GM21723 (cell line): Measurements from ENCODE around the gene CASP10.
"Not testable (repeated sequence)": the region's sequence is repeated elsewhere in the genome, so short reads cannot be mapped to it uniquely, and the experiment has no call there.

Source experiments
- ATAC-seq: cut with Tn5 transposase; IDR thresholded peaks from one replicate; pipeline ENCODE4 v1.9.1; 2021; ENCODE audit warnings: mild to moderate bottlenecking, moderate library complexity; ENCODE audit not compliant: unreplicated experiment

The CASP10 gene, protein sequence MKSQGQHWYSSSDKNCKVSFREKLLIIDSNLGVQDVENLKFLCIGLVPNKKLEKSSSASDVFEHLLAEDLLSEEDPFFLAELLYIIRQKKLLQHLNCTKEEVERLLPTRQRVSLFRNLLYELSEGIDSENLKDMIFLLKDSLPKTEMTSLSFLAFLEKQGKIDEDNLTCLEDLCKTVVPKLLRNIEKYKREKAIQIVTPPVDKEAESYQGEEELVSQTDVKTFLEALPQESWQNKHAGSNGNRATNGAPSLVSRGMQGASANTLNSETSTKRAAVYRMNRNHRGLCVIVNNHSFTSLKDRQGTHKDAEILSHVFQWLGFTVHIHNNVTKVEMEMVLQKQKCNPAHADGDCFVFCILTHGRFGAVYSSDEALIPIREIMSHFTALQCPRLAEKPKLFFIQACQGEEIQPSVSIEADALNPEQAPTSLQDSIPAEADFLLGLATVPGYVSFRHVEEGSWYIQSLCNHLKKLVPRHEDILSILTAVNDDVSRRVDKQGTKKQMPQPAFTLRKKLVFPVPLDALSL

DNA sequence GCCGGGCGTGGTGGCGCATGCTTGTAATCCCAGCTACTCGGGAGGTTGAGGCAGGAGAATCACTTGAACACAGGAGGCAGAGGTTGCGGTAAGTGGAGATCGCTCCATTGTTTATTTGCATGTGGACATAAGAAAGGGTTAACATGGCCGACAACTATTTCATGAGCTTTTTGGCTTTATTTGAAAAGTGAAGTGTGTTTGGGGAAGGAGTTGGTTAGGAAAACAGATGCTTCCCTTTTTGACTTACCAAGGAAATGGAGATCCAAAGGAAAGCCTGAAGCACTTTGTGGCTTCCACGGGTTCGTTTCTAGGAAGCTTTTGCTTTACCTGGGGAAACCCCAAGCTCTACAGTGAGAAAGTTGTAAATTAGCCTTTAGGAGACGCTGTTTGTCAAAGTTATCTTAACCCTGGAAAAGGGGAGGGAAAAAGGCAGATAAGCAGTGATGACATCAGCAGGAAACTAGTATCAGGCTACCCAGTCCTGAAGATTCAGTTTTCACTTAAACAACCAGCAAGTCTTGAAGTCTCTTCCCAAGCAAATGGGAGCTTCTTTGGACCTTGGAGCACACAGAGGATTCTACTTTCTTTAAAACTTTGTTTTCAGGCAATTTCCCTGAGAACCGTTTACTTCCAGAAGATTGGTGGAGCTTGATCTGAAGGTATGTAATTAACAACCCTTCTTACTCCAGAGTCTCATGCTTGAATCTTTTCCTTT lies at the start of gene CASP10:
TSS of gene CASP10 (plus strand) at position 492 of the 715 bp plus-strand sequence. CDS start 2,637 bp downstream, outside the sequence.
- ATAC-seq: peak; percentile 88

DNA sequence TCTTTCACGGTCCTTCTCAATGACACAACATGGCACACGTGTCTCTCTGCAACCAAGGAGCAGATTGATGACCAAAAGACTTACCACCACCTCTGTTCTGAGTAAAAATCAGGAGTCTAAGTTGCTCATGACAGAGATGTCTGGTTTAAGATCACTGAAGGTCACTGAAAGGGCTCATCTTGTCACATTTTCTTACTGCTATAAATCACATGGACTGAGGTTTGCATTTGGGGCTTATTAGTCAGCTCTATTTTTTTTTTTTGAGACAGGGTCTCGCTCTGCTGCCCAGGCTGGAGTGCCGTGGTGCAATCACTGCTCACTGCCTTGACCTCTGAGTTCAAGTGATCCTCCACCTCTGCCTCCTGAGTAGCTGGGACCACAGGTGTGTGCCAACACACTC lies 47.6 kb upstream of the CASP10 start:
- no peak for ATAC-seq

- no peak for ATAC-seq
These were observed 46.0 kb upstream of the CASP10 start for GRCh38 chr2:201136889-201137321.

DNA sequence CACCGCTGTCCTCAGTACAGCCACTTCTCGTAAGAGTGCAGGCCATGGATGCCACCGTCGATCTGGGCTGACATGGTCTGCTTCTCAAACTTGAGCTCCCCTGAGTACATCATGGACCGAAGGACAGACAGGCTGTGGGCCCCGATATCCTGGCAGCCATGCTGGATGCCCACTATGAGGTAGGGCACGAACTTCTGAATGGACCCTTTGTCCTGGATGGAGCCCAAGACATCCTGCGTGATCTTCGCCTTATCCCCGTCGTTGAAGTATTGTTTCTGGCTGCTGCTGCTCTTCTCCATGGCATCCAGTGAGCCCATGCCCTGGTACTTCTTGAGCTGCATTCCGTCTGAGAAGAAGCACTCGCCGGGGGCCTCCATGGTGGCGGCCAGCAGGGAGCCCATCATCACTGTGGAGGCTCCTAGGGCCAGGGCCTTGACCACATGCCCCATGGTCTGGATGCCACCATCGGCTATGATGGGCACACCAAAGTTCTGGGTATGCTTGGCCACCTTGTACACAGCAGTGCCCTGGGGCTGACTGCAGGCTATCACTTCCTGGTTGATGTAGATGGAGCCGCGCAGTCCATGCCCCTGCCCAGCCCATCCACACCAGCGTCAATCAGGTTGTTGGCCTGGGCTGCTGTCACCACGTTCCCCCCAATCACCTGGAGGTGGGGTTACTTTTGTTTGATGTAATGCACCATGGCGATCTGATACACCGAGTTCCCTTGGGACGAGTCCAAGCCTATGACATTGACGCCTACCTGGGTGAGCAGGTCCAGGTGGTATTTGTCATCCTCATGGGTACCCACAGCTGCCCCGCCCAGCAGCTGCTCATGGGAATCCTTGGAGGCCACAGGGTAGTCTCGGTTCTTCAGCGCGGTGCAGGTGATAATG lies 45.2 kb upstream of the CASP10 start:
- ATAC-seq: no peak

DNA sequence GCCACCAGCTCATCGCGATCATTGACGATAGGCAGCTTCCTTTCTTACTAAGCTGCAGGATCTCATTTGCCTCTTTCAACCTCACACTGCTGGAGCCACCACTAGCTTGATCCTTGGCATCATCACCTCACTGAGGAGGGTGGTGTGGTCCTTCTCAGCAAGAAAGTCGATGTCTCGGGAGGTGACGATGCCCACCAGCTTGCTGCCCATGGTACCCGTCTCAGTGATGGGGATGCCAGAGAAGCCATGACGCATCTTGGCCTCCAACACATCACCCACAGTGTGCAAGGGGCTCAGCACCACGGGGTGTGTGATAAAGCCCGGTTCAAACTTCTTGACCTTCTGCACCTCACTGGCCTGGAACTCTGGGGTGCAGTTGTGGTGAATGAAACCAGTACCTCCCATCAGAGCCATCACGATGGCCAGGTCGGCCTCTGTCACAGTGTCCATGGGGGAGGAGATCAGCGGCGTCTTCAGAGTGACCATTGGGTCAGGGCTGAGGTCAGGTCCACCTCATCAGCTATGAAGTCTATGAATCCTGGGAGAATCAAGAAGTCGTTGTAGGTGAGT lies 44.5 kb upstream of the CASP10 start:
- ATAC-seq: no peak

- not testable (repeated sequence) for ATAC-seq
These were observed 43.8 kb upstream of the CASP10 start for GRCh38 chr2:201138986-201139781.

GRCh38 chr2:201139836-201140604 lies 42.9 kb upstream of the CASP10 start:
- no peak for ATAC-seq

- ATAC-seq: no peak
These were observed 38.6 kb upstream of the CASP10 start for GRCh38 chr2:201144101-201145051.

GRCh38 chr2:201148434-201148990 lies 34.4 kb upstream of the CASP10 start:
- no peak for ATAC-seq

- no peak for ATAC-seq
These were observed 33.7 kb upstream of the CASP10 start for GRCh38 chr2:201149064-201149820.

- ATAC-seq: not testable (repeated sequence)
These were observed 33.1 kb upstream of the CASP10 start for GRCh38 chr2:201149821-201150165.

DNA sequence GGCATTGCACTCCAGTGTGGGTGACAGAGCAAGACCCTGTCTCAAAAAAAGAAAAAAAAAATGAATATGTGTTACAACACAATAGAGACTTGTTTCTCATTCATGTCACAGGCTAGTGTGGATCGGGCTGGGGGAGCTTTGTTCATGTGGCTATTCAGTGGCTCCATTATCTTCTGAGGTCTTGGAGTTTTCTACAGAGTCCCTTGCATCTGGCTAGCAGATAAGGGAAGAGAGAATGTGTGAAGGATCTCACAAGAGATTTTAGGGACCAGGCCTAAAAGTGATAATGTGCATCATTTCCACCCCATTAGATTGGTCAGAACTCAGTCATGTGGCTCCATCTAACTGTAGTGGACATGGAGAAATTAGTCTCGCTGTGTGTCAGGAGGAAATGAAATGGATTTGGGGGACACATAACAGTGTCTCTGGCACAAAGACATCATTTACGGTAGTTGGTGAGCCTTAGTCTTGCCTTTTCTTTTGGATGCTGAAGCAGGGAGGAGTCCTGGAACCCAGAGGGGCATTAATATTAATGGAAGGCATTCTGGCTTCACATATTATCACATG lies 32.4 kb upstream of the CASP10 start:
- no peak for ATAC-seq

DNA sequence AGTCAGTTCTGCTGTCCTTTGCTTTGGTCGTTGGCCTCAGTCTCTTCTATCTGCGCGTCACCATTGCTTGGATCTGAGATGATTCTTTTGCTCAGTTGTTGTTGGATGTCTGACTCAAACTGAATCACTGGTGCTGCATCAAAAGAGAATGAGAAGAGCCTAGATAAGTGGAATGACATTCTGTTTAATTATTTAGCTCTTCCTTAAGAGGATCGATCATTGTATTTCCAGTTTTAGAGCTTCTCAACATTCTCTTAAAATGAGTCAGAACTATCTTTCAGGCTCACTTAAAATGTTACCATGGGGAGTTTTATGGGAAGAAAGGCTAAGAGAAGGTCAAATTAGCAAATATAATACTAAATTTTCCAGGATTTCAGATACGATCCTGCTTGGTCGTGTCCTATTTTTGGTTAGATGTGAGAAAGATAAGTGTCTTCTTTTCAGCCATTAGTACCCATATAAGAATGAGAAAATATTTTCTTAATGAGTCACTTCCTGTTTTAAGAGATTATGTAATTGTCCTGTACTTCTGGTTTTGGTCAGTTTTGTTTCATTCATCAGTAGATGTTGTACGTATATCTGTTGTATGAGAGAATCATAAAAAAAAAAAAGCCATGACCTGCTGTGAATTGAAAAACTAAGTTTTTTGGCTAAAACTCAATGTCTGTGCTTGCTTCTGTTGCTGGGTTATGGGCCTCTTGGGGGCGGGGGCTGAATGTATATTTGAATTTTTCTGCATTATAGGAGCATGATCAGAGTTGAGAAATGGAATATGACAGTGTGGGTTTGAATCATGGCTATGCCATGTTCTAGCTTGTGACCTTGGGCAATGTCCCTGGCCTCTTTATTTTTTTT lies 31.6 kb upstream of the CASP10 start:
- peak; percentile 89 for ATAC-seq

DNA sequence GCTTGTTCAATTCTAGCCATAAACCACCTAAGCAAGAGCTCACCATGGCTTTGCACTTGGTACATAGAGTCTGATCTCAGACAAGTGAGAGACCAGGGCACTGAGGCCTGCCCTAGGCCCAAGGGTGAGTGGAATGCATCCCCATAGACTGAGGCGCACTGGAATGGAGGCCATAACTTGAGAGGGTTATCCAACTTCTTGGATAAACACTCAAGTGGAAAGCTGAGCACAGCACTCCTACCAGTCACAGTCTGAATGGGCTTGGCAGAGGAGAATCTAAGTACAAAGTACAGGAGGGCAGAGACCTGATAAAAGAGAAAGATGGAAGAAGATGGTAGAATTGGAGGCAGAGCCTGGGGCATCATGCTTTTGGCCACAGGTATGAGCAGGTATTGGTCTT lies 30.4 kb upstream of the CASP10 start:
- no peak for ATAC-seq

GRCh38 chr2:201152999-201153815 lies 29.7 kb upstream of the CASP10 start:
- no peak for ATAC-seq
